GM19455 (cell line): ENCODE results near the gene CDC6.

Experiments used
- ATAC-seq: cut with Tn5 transposase; IDR thresholded peaks from one replicate; pipeline ENCODE4 v1.9.1; 2021; ENCODE audit not compliant: unreplicated experiment

CDC6 gene

GRCh38 chr17:40322358-40323315 is 35.0 kb downstream of the CDC6 start:
- peak; percentile 38 for ATAC-seq

- no peak for ATAC-seq
Observed at GRCh38 chr17:40323391-40324381, 36.0 kb downstream of the CDC6 start.

DNA sequence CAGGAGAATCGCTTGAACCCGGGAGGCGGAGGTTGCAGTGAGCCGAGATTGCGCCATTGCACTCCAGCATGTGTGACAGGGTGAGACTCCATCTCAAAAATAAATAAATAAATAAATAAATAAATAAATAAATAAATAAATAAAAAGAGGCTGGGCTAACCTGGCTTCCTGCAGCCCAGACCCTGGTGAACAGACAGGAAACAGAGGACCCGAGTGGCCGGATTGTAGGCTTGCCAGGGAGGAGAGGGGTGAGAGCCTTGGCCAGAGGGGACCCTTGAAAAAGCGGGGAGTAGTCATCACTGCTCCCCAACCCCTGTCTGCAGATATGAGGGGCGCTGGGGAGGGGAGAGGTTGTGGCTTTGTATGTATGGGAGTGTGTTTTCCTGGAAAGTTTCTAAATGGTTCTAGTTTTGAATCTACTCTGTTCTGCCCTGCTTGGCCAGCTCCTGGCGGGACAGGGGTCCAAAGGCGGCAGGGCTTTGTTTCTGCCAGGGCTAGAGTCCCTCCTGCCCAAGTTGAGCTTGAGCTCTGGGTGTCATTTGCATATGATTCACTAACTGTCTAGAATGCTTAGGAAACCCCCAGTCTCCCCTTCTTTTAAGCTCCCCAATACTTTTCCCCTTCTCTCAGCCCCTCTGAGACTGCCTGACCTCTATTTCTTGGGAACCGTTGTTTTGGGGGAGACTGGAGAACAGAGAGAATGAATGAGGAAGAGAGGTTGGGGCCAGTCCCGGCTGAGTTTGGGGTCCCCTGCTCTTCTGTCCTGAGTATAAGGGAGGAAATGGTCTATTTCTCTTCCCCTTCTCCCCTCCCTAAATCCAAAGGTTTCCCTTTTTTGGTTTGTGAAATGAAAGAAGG is 37.7 kb downstream of the CDC6 start:
- no peak for ATAC-seq

GRCh38 chr17:40326014-40326831 is 38.5 kb downstream of the CDC6 start:
- ATAC-seq: no peak

DNA sequence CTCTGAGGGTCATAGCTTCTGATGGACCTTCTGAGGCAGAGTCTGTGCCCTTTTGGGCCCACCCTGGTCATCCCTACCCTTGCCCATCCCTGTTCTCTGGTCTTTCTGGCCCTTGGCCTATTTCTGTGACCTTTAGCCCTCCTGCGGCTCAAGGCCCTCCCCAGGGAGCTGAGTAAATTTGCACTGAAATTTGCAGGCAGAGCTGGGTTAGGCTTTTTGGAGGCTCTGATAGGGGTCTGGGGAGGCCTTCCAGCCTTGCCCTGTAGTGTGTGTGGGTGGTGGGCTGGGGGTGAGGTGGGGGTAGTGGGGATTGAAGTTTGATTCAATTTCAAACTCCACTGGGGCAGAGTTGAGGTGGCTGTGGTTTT is 39.1 kb downstream of the CDC6 start:
- ATAC-seq: no peak

- no peak for ATAC-seq
Observed at GRCh38 chr17:40327244-40327729, 39.6 kb downstream of the CDC6 start.

GRCh38 chr17:40327735-40328385 is 40.2 kb downstream of the CDC6 start:
- no peak for ATAC-seq

DNA sequence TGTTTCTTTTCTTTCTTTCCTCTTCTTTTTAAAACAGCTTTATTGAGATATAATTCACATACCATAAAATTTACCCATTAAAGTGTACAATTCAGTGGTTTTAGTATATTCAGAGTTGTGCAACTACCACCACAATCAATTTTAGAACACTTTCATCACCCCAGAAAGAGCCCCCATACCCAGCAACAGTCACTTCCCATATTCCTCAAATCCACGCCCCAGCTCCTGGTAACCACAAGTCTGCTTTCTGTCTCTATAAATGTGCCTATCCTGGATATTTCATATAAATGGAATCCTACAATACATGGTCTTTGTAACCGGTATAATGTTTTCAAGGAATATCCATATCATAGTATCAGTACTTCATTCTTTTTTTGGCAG is 40.7 kb downstream of the CDC6 start:
- no peak for ATAC-seq

DNA sequence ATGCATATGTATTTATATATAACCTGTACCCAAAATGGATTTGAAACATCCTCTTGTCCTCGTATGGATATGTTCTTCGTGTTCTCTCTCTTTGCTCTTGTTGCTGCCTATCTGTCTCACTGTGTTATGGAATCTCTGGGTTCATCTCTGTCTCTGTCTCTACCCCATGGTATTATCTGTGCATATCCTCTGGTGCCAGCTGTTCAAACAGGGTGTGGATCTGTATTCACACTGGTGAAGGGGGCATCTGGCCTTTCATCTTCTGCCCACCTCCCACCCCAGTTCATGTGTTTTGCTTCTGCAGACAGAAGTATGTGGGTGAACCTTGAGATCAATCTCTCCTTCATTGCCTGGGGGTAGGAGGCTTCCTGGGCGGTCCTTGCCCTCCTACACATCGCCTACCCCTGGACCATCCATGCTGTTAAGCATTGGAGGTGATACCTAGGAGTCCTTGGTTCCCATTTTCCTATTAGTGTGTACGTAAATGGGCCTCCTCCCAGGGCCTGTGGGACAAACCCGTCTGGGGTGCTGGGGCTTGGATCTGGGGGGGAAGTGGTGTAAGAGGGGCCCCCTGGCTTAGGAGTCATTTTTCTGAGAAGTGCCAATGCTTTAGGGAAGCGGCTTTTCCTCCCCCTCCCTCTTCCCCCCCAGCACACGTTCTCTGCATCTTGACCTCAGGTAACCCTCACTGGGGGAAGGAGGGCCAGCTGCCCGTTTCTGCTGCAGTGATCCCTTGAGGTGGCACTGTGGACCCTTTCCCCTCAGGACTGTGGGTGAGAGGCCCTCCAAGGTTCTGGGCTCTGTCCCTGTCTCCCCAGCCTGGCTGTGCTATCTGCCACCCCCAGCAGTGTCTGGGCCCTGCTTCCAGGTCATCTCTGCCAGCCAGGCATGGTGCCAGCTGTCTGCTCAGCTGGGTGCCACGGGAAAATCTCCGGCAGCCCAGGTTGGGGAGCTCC is 42.4 kb downstream of the CDC6 start:
- no peak for ATAC-seq

GRCh38 chr17:40330850-40331470 is 43.3 kb downstream of the CDC6 start:
- no peak for ATAC-seq

DNA sequence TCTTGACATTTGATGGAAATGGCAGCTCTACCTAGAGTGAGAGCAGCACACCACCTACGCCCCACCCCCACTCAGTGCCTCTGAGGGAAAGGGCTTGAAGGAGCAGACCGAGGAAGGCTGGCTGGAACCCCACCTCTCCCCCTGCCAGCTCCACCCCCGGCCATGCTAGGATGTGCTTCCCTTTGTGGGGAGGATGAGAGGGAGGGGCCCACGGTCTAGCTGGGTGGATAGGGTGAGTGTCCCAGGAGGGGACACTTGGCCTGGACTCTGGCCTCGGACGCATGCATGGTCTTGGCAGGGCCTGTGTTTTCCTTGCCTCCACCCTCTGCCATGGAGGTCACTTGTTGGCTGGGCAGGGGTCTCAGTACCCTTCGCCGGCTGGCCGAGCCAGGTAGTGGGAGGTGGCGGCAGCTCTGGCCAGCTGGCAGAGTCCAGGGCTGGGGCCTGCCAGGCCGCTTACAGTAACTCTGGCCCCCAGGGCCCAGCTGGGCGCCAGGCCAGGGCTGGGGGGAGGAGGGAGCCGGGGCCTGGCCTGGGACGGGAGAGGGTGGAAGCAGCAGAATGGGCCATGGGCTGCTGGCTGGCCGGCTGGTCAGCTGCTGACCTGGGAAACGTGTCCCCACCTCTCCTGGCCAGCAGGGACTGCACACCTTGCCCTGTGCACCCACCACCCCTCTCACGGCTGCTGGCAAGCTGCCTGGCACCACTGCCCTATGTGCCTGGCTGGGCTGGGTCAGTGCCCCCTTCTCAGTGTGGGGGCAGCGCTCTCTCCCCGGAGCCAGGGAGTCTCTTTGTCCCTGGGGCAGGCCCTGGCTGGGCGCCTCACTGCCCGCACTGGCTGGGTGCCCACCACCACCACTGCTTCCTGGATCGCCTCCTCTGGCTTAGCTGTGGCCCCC is 44.3 kb downstream of the CDC6 start:
- ATAC-seq: no peak

DNA sequence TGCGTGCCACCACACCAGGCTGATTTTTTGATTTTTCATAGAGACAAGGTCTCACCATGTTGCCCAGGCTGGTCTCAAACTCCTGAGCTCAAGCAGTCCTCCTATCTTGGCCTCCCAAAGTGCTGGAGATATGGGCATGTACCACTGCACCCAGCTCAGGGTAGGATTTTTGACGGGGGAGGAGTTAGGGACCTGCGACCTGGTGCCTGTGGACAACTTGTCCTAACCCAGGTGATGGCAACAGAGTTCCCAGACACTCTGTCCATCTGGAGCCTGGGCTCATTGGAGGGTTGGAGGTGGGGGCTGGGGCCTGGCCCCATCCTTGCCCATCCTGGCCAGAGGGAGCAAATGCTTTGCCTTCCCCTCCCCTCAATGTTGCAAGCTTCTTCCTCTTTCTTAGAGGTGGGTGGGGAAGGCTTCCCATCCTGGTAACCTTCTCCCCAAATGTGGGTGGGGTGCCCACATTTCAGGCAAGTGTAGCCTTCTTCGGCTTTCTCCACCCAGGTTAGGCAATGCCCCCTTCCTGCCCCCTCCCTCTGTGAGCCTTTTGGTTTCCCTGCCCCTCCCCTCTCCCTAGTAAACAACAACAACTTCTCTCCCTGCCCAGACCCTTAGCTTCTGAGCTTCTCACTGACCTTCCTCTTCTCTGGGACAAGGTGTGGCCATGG is 46.2 kb downstream of the CDC6 start:
- no peak for ATAC-seq

DNA sequence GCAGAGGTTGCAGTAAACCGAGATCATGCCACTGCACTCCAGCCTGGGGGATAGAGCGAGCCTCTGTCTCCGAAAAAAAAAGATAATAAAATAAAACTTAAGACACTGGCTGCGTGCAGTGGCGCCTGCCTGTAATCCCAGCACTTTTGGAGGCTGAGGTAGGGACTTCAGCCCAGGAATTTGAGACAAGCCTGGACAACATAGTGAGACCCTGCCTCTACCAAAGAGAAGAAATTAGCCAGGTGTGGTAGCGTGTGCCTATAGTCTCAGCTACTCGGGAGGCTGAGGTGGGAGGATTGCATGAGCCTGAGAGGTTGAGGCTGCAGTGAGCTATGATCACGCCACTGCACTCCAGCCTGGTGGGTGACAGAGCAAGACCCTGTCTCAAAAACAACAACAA is 47.9 kb downstream of the CDC6 start:
- ATAC-seq: no peak

DNA sequence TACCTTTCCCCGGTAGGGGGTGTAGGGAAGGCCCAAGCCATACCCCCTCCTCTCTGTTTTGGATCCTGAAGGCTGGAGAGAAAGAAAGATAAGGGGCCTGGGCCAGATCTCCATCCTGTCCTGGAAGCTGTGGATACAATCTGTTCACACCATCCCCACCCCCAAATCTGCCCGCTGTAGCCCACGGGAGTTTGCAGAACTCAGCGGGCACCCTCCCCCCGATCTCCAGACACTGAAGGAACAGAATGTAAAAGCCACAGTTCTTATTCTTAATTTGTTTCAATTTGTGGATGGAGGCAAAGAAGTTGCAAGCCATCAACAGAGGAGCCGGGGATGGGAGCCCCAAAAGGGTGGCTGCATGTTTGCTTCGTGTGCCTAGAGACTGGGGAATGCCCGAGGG is 49.7 kb downstream of the CDC6 start:
- ATAC-seq: no peak

DNA sequence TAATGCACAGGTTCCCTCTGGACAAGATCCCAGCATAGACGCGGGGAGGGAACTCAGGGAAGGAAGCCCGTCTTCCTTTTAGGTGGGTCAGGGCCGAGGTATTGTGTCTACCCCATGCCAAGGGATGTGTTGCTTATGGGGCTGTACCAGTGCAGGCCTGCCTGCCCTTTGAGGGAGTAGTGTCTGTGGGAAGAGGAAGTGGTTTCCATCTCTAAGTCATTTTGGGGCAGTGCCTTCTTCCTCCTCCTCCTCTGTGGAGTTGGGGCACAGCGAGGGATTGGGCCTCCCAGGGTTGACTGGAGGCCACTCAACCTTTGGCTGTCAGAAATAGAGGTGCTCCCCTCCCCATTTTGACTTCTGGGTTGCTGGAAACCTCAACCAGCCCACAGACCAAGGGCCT is 50.4 kb downstream of the CDC6 start:
- ATAC-seq: no peak
